ENCODE results near the gene PAXIP1.
"Not testable (repeated sequence)": the region's sequence is repeated elsewhere in the genome, so short reads cannot be mapped to it uniquely, and the experiment has no call there.

PAXIP1 gene

DNA sequence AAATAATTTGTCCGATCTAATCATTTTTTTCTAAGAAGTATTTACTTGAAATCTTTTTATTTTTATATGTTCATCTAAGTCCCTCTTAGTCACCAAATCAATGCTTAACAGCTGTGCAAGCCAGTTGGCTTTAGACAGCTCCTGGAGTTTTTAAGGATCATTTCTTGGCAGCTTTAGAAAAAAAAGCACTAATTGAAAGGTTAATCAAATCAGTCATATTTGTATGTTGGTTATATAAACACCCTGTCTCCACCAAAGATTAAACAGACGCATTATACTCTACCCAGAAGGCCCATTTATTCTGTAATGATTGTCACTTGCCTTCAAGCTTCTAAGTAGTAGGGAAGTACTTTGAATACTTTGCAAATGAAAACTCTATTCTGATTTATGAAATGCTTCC is 60.2 kb downstream of the PAXIP1 start:
- no peak for DNase-seq (ENCODE audit: low read depth in 2 of 2)

- no peak for DNase-seq (ENCODE audit: low read depth in 2 of 2)
These were observed 65.1 kb downstream of the PAXIP1 start for GRCh38 chr7:154937837-154938236.

DNA sequence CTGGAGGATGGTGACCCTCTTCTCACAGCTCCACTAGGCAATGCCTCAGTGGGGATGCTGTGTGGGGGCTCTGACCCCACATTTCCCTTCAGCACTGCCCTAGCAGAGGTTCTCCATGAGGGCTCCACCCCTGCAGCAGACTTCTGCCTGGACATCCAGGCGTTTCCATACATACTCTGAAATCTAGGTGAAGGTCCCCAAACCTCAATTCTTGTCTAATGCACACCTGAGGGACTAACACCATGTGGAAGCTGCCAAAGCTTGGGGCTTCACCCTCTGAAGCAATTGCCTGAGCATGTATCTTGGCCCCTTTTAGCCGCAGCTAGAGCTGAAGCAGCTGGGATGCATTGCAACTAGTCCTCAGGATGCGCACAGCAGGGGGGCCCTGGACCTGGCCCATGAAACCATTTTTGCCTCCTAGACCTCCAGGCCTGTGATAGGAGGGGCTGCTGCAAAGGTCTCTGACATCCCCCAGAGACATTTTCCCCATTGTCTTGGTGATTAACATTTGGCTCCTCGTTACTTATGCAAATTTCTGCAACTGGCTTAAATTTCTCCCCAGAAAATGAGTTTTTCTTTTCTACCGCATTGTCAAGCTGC is 68.5 kb downstream of the PAXIP1 start:
- not testable (repeated sequence) for DNase-seq (ENCODE audit: low read depth in 2 of 2)

- DNase-seq (ENCODE audit: low read depth in 2 of 2), result no peak
These were observed 71.0 kb downstream of the PAXIP1 start for GRCh38 chr7:154931906-154932305.

GRCh38 chr7:154929006-154929726 is 73.8 kb downstream of the PAXIP1 start:
- no peak for DNase-seq (ENCODE audit: low read depth in 2 of 2)

GRCh38 chr7:154928136-154929005 is 74.6 kb downstream of the PAXIP1 start:
- peak in 1 of 2 donors; percentile 15 for DNase-seq (ENCODE audit: low read depth in 2 of 2)

GRCh38 chr7:154927624-154928125 is 75.2 kb downstream of the PAXIP1 start:
- peak; percentile 59 to 68 for DNase-seq (ENCODE audit: low read depth in 2 of 2)

DNA sequence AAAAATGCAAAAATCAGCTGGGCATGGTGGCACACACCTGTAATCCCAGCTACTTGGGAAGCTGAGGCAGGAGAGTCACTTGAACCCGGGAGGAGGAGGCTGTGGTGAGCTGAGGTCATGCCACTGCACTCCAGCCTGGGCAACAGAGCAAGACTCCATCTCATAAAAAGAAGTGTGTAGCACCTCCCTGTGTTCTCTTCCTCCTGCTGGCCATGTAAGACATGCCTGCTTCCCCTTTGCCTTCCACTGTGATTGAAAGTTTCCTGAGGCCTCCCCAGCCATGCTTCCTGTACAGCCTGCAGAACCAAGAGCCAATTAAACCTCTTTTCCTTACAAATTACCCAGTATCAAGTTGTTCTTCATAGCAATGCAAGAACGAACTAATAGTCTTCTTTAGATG is 80.5 kb downstream of the PAXIP1 start:
- not testable (repeated sequence) for DNase-seq (ENCODE audit: low read depth in 2 of 2)

- DNase-seq (ENCODE audit: low read depth in 2 of 2), result no peak
These were observed 83.3 kb downstream of the PAXIP1 start for GRCh38 chr7:154919344-154920225.

DNA sequence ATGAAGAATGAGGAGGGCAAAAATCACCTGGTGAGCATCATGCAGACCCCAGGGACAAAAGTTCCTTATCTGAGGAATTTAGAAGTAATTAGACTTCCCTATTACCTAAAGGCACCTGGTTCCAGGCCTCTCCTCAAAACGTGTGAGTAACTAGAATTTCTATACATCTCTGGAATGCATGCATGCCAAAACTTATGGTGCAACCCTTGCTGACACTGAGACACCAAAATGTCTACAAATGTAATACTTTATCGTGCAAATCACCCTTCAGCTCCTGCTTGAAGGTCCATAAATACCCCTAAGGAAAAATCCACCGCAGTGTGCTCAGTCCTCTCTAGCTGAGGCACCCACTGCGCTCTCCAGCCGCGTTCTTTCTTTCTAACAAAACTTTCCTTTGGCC is 84.2 kb downstream of the PAXIP1 start:
- DNase-seq (ENCODE audit: low read depth in 2 of 2), result no peak

- no peak for DNase-seq (ENCODE audit: low read depth in 2 of 2)
These were observed 84.7 kb downstream of the PAXIP1 start for GRCh38 chr7:154918266-154918665.

- DNase-seq (ENCODE audit: low read depth in 2 of 2), result no peak
These were observed 85.1 kb downstream of the PAXIP1 start for GRCh38 chr7:154917808-154918160.

GRCh38 chr7:154916856-154917807 is 85.8 kb downstream of the PAXIP1 start:
- no peak for DNase-seq (ENCODE audit: low read depth in 2 of 2)

GRCh38 chr7:154916381-154916780 is 86.5 kb downstream of the PAXIP1 start:
- no peak for DNase-seq (ENCODE audit: low read depth in 2 of 2)

- no peak for DNase-seq (ENCODE audit: low read depth in 2 of 2)
These were observed 87.3 kb downstream of the PAXIP1 start for GRCh38 chr7:154915600-154915999.

DNA sequence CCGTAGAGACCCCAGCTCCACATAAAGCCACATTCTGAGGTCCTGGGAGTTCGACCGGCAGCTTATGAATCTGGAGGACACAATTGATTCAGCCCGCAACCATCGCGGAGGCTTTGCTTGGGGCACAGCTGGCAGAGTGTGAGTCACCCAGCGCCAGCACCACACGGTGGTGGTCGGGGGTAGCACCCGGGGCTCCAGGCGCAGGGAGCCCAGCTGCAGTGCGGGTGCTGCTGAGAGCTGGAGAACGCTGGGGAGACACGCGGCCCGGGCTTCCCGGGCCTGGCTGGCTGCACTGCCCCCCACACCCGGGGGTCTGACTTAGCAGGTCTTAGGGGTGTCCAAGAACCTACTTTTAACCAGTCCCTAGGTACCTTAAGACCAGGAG is 87.9 kb downstream of the PAXIP1 start:
- no peak for DNase-seq (ENCODE audit: low read depth in 2 of 2)

- DNase-seq (ENCODE audit: low read depth in 2 of 2), result no peak
These were observed 88.5 kb downstream of the PAXIP1 start for GRCh38 chr7:154914308-154914995.

- DNase-seq (ENCODE audit: low read depth in 2 of 2), result peak; percentile 88 to 91
These were observed 89.2 kb downstream of the PAXIP1 start for GRCh38 chr7:154913638-154914307.
